ENCODE results near the gene INPP5A.

Gene INPP5A

GRCh38 chr10:132827423-132827789 lies 289.8 kb downstream of the INPP5A start:
- peaks cover 5% of the 10 kb centered on the region for H3K36me3 Mint-ChIP-seq (ENCODE audit: low read depth)
- H3K9me3 Mint-ChIP-seq: no peaks in the 10 kb centered on the region
- intact Hi-C loops (cut with micrococcal nuclease): no loop called here
- H3K4me3 Mint-ChIP-seq: no peak overlapping the region
- H3K27ac Mint-ChIP-seq: no peak overlapping the region
- H3K4me1 Mint-ChIP-seq (ENCODE audit: low read depth): no peaks in the 10 kb centered on the region
- peaks cover 19% of the 10 kb centered on the region for H3K27me3 Mint-ChIP-seq

DNA sequence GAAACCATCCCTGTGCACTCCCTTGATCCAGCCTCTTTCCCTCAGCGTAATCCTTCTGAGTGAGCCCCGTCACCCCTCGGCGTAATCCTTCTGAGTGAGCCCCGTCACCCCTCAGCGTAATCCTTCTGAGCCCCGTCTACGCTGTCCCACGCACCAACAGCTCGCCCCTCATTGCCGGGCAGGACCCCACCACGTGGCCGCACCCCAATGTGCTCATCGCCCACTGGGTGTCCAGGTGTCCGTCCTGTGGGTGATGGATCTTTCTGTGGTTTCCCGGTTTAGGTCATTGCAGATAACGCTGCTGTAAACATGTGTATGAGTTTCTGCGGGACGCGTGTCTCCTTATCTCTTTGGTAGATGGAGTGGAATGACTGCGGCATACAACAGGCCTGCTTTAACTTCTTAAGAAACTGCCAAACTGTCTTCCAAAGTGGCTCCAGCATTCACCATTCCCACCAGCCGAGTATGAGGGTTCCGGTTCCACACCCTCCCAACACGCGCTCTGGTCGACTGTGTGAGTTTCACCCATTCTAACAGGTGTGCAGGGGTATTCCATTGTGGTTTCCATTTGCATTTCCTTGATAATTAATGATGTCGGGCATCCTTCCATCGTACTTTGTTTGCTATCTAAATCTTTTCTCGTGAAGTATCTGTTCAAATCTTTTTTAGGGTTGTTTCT lies 290.4 kb downstream of the INPP5A start:
- intact Hi-C loops (cut with micrococcal nuclease): no loop called here
- Mint-ChIP-seq H3K9me3 (no peaks in the 10 kb centered on the region), H3K36me3 (ENCODE audit: low read depth) (peaks cover 5% of the 10 kb centered on the region), H3K4me3 (no peak overlapping the region), H3K27me3 (peaks cover 19% of the 10 kb centered on the region), H3K4me1 (ENCODE audit: low read depth) (no peaks in the 10 kb centered on the region), H3K27ac (no peak overlapping the region)

DNA sequence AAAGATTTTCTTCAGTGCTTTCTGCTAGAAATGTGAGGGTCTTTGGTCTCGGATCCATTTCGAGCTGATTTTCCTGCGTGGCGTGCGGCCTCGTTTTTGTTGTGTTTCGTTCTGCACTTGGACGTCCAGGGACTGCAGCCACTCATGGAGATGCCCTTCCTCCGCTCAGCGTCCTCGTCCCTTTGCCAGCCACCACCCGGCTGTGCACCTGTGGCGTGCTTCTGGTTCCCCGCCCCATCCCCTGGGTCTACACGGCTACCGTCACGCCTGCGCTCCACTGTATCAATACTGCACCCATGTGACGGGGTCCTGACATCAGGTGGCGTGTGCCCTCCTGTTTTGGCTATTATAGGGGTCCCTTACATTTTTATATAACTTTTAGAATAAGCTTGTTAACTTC lies 291.1 kb downstream of the INPP5A start:
- no peaks in the 10 kb centered on the region for H3K4me1 Mint-ChIP-seq (ENCODE audit: low read depth)
- peaks cover 5% of the 10 kb centered on the region for H3K36me3 Mint-ChIP-seq (ENCODE audit: low read depth)
- intact Hi-C loops (cut with micrococcal nuclease): no loop called here
- peaks cover 19% of the 10 kb centered on the region for H3K27me3 Mint-ChIP-seq
- no peak overlapping the region for H3K27ac Mint-ChIP-seq
- no peaks in the 10 kb centered on the region for H3K9me3 Mint-ChIP-seq
- H3K4me3 Mint-ChIP-seq: no peak overlapping the region

GRCh38 chr10:132829403-132829802 lies 291.8 kb downstream of the INPP5A start:
- intact Hi-C loops (cut with micrococcal nuclease): no loop called here
- H3K9me3 Mint-ChIP-seq: no peaks in the 10 kb centered on the region
- H3K27ac Mint-ChIP-seq: no peak overlapping the region
- no peaks in the 10 kb centered on the region for H3K4me1 Mint-ChIP-seq (ENCODE audit: low read depth)
- peaks cover 5% of the 10 kb centered on the region for H3K36me3 Mint-ChIP-seq (ENCODE audit: low read depth)
- H3K4me3 Mint-ChIP-seq: no peak overlapping the region
- peaks cover 19% of the 10 kb centered on the region for H3K27me3 Mint-ChIP-seq

DNA sequence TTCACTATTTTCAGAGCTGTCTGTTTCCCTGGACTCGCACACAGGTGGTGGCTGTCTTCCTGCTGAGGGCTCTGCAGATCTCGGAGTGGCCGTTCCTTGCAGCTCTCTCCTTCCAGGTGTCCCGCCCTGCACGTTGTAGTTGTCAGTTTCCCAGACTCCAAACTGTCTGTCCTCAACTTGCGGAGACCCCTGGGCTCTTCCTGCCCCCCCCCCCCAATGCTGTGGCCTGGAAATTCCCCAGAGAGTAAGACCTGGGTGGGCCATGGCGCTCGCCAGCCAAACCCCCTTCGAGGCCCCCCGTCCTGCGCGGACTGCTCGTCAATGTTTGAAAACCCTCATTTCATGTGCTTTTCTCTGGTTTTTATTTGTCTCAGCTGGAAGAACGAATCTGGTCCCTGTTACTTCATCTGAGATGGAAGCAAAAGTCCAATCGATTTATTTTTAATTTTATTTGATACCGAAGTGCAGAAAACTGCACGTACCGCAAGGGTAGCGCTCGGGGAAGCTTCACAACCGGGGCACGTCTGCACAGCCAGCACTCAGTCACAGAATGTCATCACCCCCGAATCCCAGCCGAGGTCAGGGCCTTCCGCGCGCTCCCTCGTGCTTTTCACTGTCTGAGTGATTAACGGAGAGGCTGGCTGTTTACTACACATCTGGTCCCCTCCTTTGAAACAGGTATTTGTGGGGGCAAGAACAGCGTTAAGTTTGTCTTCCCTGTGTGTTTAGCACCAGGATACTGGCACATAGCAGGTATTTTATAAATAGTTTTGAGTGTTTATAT lies 294.8 kb downstream of the INPP5A start:
- peaks cover 19% of the 10 kb centered on the region for H3K27me3 Mint-ChIP-seq
- H3K4me1 Mint-ChIP-seq (ENCODE audit: low read depth): no peaks in the 10 kb centered on the region
- H3K9me3 Mint-ChIP-seq: no peaks in the 10 kb centered on the region
- H3K27ac Mint-ChIP-seq: no peak overlapping the region
- intact Hi-C loops (cut with micrococcal nuclease): no loop called here
- no peak overlapping the region for H3K4me3 Mint-ChIP-seq
- H3K36me3 Mint-ChIP-seq (ENCODE audit: low read depth): no peaks in the 10 kb centered on the region
